ENCODE data around the gene PNPLA7.
"Not testable (repeated sequence)": the region's sequence is repeated elsewhere in the genome, so short reads cannot be mapped to it uniquely, and the experiment has no call there.

PNPLA7 gene

GRCh38 chr9:137460363-137461315 lies 89.6 kb downstream of the PNPLA7 start:
- DNase-seq (ENCODE audit: low read depth), result no peak

GRCh38 chr9:137459601-137460362 lies 90.4 kb downstream of the PNPLA7 start:
- no peak for DNase-seq (ENCODE audit: low read depth)

- DNase-seq (ENCODE audit: low read depth), result peak; percentile 83
Measured at GRCh38 chr9:137459152-137459600, 91.0 kb downstream of the PNPLA7 start, which contains the start of gene NSMF. Gene NSMF, minus strand, starts transcription at chr9:137459334. Its CDS starts 232 bp downstream, at chr9:137459102.

- no peak for DNase-seq (ENCODE audit: low read depth)
Measured at GRCh38 chr9:137458194-137459151, 91.7 kb downstream of the PNPLA7 start.

- no peak for DNase-seq (ENCODE audit: low read depth)
Measured at GRCh38 chr9:137457406-137458193, 92.6 kb downstream of the PNPLA7 start.

- no peak for DNase-seq (ENCODE audit: low read depth)
Measured at GRCh38 chr9:137456864-137457405, 93.3 kb downstream of the PNPLA7 start.

- DNase-seq (ENCODE audit: low read depth), result peak; percentile 70
Measured at GRCh38 chr9:137456061-137456863, 93.9 kb downstream of the PNPLA7 start.

- no peak for DNase-seq (ENCODE audit: low read depth)
Measured at GRCh38 chr9:137455359-137455991, 94.7 kb downstream of the PNPLA7 start.

GRCh38 chr9:137454597-137455358 lies 95.4 kb downstream of the PNPLA7 start:
- peak; percentile 27 for DNase-seq (ENCODE audit: low read depth)

GRCh38 chr9:137454145-137454596 lies 96.0 kb downstream of the PNPLA7 start:
- no peak for DNase-seq (ENCODE audit: low read depth)

- DNase-seq (ENCODE audit: low read depth), result peak; percentile 73
Measured at GRCh38 chr9:137453643-137454081, 96.5 kb downstream of the PNPLA7 start.

GRCh38 chr9:137452761-137453642 lies 97.2 kb downstream of the PNPLA7 start:
- no peak for DNase-seq (ENCODE audit: low read depth)

GRCh38 chr9:137452006-137452760 lies 98.0 kb downstream of the PNPLA7 start:
- no peak for DNase-seq (ENCODE audit: low read depth)

- not testable (repeated sequence) for DNase-seq (ENCODE audit: low read depth)
Measured at GRCh38 chr9:137451264-137452005, 98.8 kb downstream of the PNPLA7 start.

GRCh38 chr9:137450539-137451222 lies 99.5 kb downstream of the PNPLA7 start:
- DNase-seq (ENCODE audit: low read depth), result not testable (repeated sequence)
